DOHH2 (cell line): ENCODE data around the gene LAGE3.

ENCODE experiments used
- H3F3A ChIP-seq: fragments of 200-600 bp; sonication (generic), shearing (Covaris generic); 2 replicates; pipeline ENCODE4 v1.6.0; 2016; ENCODE audit warnings: antibody characterized with exemption, mild to moderate bottlenecking; ENCODE audit not compliant: control insufficient read depth, insufficient read depth
- H3K27ac ChIP-seq: fragments of 200-600 bp; sonication (generic); 2 replicates; pipeline ENCODE4 v1.5.1; 2014; ENCODE audit warnings: low read depth, mild to moderate bottlenecking, low read length, moderate library complexity
- H3K27me3 ChIP-seq: fragments of 200-600 bp; sonication (generic); 2 replicates; pipeline ENCODE4 v1.6.1; 2014; ENCODE audit warnings: mild to moderate bottlenecking, low read length, mixed read lengths; ENCODE audit not compliant: control insufficient read depth
- H3K36me3 ChIP-seq: fragments of 200-600 bp; sonication (generic); 2 replicates; pipeline ENCODE4 v1.6.1; 2014; ENCODE audit warnings: mild to moderate bottlenecking, low read length, moderate library complexity, mixed read lengths; ENCODE audit not compliant: control insufficient read depth
- H3K4me1 ChIP-seq: fragments of 200-600 bp; sonication (generic); 2 replicates; pipeline ENCODE4 v1.6.1; 2014; ENCODE audit warnings: mild to moderate bottlenecking, low read length, mixed read lengths; ENCODE audit not compliant: control insufficient read depth
- H3K4me2 ChIP-seq: fragments of 200-600 bp; sonication (generic); 2 replicates; pipeline ENCODE4 v1.6.0; 2014; ENCODE audit warnings: mild to moderate bottlenecking, low read length, moderate library complexity
- H3K4me3 ChIP-seq: fragments of 200-600 bp; sonication (generic); 2 replicates; pipeline ENCODE4 v1.5.1; 2014; ENCODE audit warnings: mild to moderate bottlenecking, low read length, mixed read lengths
- H3K79me2 ChIP-seq: fragments of 200-600 bp; sonication (generic); 2 replicates; pipeline ENCODE4 v1.6.1; 2014; ENCODE audit warnings: mild to moderate bottlenecking, low read length, mixed read lengths; ENCODE audit not compliant: control insufficient read depth
- H3K9me2 ChIP-seq: fragments of 200-600 bp; sonication (generic); replicated peaks from 2 replicates; pipeline ENCODE4 v1.6.1; 2014; ENCODE audit warnings: mild to moderate bottlenecking, low read length, mixed read lengths; ENCODE audit not compliant: control insufficient read depth
- H3K9me3 ChIP-seq: fragments of 200-600 bp; sonication (generic); 2 replicates; pipeline ENCODE4 v1.6.1; 2014; ENCODE audit warnings: antibody characterized with exemption, low read length, mixed read lengths; ENCODE audit not compliant: control insufficient read depth, insufficient read depth
- H4K20me1 ChIP-seq: fragments of 200-600 bp; sonication (generic); 2 replicates; pipeline ENCODE4 v1.6.0; 2014; ENCODE audit warnings: low read depth, mild to moderate bottlenecking, antibody characterized with exemption, low read length, moderate library complexity; ENCODE audit not compliant: control insufficient read depth, insufficient read depth
- EZH2phosphoT487 ChIP-seq: fragments of 200-600 bp; sonication (generic); IDR thresholded peaks from 2 replicates; pipeline ENCODE4 v1.6.1; 2017; ENCODE audit warnings: borderline replicate concordance, mild to moderate bottlenecking, antibody characterized with exemption, low read length, moderate library complexity, mixed read lengths
- TF ChIP-seq, protein P1 (sequence below): fragments of 200-600 bp; sonication (generic); IDR thresholded peaks from one replicate; pipeline ENCODE4 v1.5.1; 2014; ENCODE audit warnings: antibody characterized with exemption, mild to moderate bottlenecking, low read depth, low read length; ENCODE audit not compliant: poor library complexity, severe bottlenecking

Gene LAGE3

GRCh38 chrX:154429711-154430110 is 49.4 kb downstream of the LAGE3 start:
- Histone ChIP-seq H3K79me2 (peaks cover 25% of the 10 kb centered on the region), H3K4me1 (peaks cover 17% of the 10 kb centered on the region)

GRCh38 chrX:154428176-154429171 is 50.6 kb downstream of the LAGE3 start, which contains the start of gene ATP6AP1:
ATP6AP1 (plus strand) TSS chrX:154428677; CDS start chrX:154428693, 16 bp downstream.
- no peaks in the 10 kb centered on the region for H4K20me1 ChIP-seq
- H3K27me3 ChIP-seq, result no peaks in the 10 kb centered on the region
- peaks cover 17% of the 10 kb centered on the region for H3K4me1 ChIP-seq
- no peaks in the 10 kb centered on the region; the same call in 1 of the 2 replicates for H3K36me3 ChIP-seq
- TF ChIP-seq, protein P1, sequence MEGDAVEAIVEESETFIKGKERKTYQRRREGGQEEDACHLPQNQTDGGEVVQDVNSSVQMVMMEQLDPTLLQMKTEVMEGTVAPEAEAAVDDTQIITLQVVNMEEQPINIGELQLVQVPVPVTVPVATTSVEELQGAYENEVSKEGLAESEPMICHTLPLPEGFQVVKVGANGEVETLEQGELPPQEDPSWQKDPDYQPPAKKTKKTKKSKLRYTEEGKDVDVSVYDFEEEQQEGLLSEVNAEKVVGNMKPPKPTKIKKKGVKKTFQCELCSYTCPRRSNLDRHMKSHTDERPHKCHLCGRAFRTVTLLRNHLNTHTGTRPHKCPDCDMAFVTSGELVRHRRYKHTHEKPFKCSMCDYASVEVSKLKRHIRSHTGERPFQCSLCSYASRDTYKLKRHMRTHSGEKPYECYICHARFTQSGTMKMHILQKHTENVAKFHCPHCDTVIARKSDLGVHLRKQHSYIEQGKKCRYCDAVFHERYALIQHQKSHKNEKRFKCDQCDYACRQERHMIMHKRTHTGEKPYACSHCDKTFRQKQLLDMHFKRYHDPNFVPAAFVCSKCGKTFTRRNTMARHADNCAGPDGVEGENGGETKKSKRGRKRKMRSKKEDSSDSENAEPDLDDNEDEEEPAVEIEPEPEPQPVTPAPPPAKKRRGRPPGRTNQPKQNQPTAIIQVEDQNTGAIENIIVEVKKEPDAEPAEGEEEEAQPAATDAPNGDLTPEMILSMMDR, result peak; percentile 38
- TF ChIP-seq EZH2phosphoT487, result no peak
- no peaks in the 10 kb centered on the region for H3F3A ChIP-seq
- H3K79me2 ChIP-seq, result peaks cover 25% of the 10 kb centered on the region
- H3K9me2 ChIP-seq, result no peaks in the 10 kb centered on the region
- H3K9me3 ChIP-seq, result no peaks in the 10 kb centered on the region
- no peak within 1 kb of the TSS; the same call in 1 of the 2 replicates for H3K27ac ChIP-seq
- peak within 1 kb of the TSS; percentile 87 for H3K4me2 ChIP-seq
- peak within 1 kb of the TSS; percentile 84 for H3K4me3 ChIP-seq

More at GRCh38 chrX:154429711-154430110, 49.4 kb downstream of the LAGE3 start:
- Histone ChIP-seq H3K27me3 (no peaks in the 10 kb centered on the region), H3K4me2 (peak overlapping the region; percentile 87), H3K4me3 (peak overlapping the region; percentile 84), H3K9me2 (no peaks in the 10 kb centered on the region), H3F3A (no peaks in the 10 kb centered on the region), H3K36me3 (no peaks in the 10 kb centered on the region; the same call in 1 of the 2 replicates), H3K27ac (no peak overlapping the region), H3K9me3 (no peaks in the 10 kb centered on the region), H4K20me1 (no peaks in the 10 kb centered on the region)
- TF ChIP-seq EZH2phosphoT487, result no peak
- TF ChIP-seq, protein P1, result no peak
